GM18858 (cell line): Measurements from ENCODE around the gene LIPC.

ENCODE experiments used
- ATAC-seq: cut with Tn5 transposase; IDR thresholded peaks from one replicate; pipeline ENCODE4 v1.9.1; 2021; ENCODE audit not compliant: unreplicated experiment

The LIPC gene

GRCh38 chr15:58433597-58434333 is 2.0 kb downstream of the LIPC start:
- ATAC-seq: no peak

- ATAC-seq: no peak
Measured at GRCh38 chr15:58434334-58434875, 2.6 kb downstream of the LIPC start.

- no peak for ATAC-seq
Measured at GRCh38 chr15:58436552-58436951, 4.8 kb downstream of the LIPC start.

GRCh38 chr15:58437531-58438105 is 5.8 kb downstream of the LIPC start:
- no peak for ATAC-seq

GRCh38 chr15:58438111-58438510 is 6.3 kb downstream of the LIPC start:
- ATAC-seq: no peak

GRCh38 chr15:58438956-58439355 is 7.2 kb downstream of the LIPC start:
- ATAC-seq: no peak

- ATAC-seq: no peak
Measured at GRCh38 chr15:58440158-58440910, 8.5 kb downstream of the LIPC start.

GRCh38 chr15:58440922-58441321 is 9.1 kb downstream of the LIPC start:
- ATAC-seq: no peak

- no peak for ATAC-seq
Measured at GRCh38 chr15:58441376-58442070, 9.7 kb downstream of the LIPC start.

- no peak for ATAC-seq
Measured at GRCh38 chr15:58442122-58442521, 10.3 kb downstream of the LIPC start.

- ATAC-seq: no peak
Measured at GRCh38 chr15:58443308-58443707, 11.5 kb downstream of the LIPC start.

GRCh38 chr15:58444056-58444455 is 12.3 kb downstream of the LIPC start:
- no peak for ATAC-seq

- ATAC-seq: no peak
Measured at GRCh38 chr15:58444658-58445332, 13.0 kb downstream of the LIPC start.

- ATAC-seq: no peak
Measured at GRCh38 chr15:58445865-58446264, 14.1 kb downstream of the LIPC start.

GRCh38 chr15:58446521-58446920 is 14.7 kb downstream of the LIPC start:
- no peak for ATAC-seq

GRCh38 chr15:58447271-58448010 is 15.7 kb downstream of the LIPC start:
- ATAC-seq: no peak

GRCh38 chr15:58448331-58448730 is 16.5 kb downstream of the LIPC start:
- no peak for ATAC-seq

GRCh38 chr15:58448906-58449305 is 17.1 kb downstream of the LIPC start:
- no peak for ATAC-seq

- ATAC-seq: no peak
Measured at GRCh38 chr15:58451826-58452225, 20.0 kb downstream of the LIPC start.

GRCh38 chr15:58452775-58453174 is 21.0 kb downstream of the LIPC start:
- no peak for ATAC-seq
